ENCODE measurements around the gene COX5B. TPM values are rescaled to one million over a fixed set of nuclear protein-coding genes. Genes with fewer than 3 reads are reported as not detected.

The COX5B gene
- total RNA-seq, 1 experiment from 2014 or later: 310 TPM

DNA sequence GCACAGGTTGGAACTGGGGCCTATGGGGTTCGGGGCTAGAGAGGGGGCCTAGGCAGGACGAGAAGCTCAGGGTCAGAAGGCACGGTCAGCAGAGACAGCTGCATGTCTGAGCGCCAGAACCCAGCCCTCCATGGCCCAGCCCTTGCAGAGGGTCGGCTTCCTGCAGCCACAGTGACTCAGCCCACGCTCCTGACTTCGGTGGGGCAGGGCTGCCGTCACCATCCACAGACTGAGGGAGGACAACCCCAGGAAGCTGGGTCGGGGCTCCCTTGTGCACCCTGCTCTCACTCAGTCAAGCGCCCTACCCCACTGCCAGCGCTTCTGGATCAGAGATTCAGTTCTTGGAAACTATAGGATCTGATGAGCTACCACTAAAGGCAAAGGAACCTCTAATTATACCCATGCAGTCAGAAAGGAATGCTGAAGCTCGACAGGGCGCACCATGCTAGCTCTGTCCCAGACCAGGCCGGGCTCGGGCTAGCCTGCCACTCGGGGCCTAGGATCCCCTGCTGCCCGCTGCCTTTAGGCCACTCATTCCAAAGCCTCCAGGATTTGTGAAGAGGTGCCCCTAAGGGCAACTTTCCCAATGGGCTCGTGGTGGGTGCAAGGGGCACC is 15.0 kb downstream of the COX5B start:
- intact Hi-C loops (cut with micrococcal nuclease; ENCODE audit: unreplicated experiment): no loop called here
- H3K36me3 ChIP-seq (ENCODE audit: low read depth): peaks cover 5% of the 10 kb centered on the region; the same call in 1 of the 2 replicates
- peaks cover 29% of the 10 kb centered on the region for H3K79me2 ChIP-seq (ENCODE audit: low read depth)
- H3F3A ChIP-seq (ENCODE audit: insufficient read depth, low read depth): peaks cover 29% of the 10 kb centered on the region
- CTCF ChIA-PET: no interaction called here
- H3K9me3 ChIP-seq (ENCODE audit: insufficient read depth, low read depth): no peaks in the 10 kb centered on the region
- no TSS peak for BruUV-seq (replicated peaks)
- no peak overlapping the region for H3K4me3 ChIP-seq
- peaks cover 20% of the 10 kb centered on the region for H3K4me1 ChIP-seq (replicated peaks; ENCODE audit: insufficient read depth)
- POLR2A ChIA-PET (ENCODE audit: unreplicated experiment): no interaction called here
- H3K27me3 ChIP-seq (ENCODE audit: insufficient read depth, low read depth): no peaks in the 10 kb centered on the region
- H3K9me2 ChIP-seq (ENCODE audit: insufficient read depth): no peaks in the 10 kb centered on the region
- no peak overlapping the region for H3K4me2 ChIP-seq
- no peak overlapping the region for H2AFZ ChIP-seq
- peak in 1 of 2 experiments; percentile 30 for DNase-seq
- peaks cover 19% of the 10 kb centered on the region for H4K20me1 ChIP-seq (ENCODE audit: insufficient read depth)
- H3K27ac ChIP-seq: no peak overlapping the region
- TF ChIP-seq, protein P1, sequence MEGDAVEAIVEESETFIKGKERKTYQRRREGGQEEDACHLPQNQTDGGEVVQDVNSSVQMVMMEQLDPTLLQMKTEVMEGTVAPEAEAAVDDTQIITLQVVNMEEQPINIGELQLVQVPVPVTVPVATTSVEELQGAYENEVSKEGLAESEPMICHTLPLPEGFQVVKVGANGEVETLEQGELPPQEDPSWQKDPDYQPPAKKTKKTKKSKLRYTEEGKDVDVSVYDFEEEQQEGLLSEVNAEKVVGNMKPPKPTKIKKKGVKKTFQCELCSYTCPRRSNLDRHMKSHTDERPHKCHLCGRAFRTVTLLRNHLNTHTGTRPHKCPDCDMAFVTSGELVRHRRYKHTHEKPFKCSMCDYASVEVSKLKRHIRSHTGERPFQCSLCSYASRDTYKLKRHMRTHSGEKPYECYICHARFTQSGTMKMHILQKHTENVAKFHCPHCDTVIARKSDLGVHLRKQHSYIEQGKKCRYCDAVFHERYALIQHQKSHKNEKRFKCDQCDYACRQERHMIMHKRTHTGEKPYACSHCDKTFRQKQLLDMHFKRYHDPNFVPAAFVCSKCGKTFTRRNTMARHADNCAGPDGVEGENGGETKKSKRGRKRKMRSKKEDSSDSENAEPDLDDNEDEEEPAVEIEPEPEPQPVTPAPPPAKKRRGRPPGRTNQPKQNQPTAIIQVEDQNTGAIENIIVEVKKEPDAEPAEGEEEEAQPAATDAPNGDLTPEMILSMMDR (conservative IDR thresholded peaks at IDR 0.05): no peak
- TF ChIP-seq EZH2 (IDR thresholded peaks at IDR 0.05; ENCODE audit: low read depth): no peak

DNA sequence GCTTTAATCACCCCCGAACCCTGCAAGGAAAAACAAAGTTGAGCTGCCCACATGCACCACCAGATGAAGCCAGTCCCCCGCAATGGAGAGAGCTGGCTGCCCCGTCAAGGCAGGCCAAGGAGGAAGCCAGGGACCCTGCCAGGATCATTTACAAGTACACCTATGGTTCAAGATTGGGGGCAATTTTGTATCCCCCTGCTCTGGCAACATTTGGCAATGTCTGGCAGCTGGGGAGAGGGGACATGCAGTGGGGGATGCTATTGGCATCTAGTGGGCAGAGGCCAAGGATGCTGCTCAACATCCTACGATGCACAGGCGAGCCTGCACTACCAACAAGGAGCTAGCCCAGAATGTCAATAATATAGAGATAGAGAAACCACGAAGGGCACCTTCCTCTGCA is 16.1 kb downstream of the COX5B start:
- H3K36me3 ChIP-seq (ENCODE audit: low read depth): peaks cover 5% of the 10 kb centered on the region; the same call in 1 of the 2 replicates
- no peak overlapping the region for H2AFZ ChIP-seq
- peaks cover 19% of the 10 kb centered on the region for H4K20me1 ChIP-seq (ENCODE audit: insufficient read depth)
- H3K79me2 ChIP-seq (ENCODE audit: low read depth): peaks cover 29% of the 10 kb centered on the region
- peak overlapping the region; percentile 77; the same call in 1 of the 2 replicates for H3K27ac ChIP-seq
- H3K9me2 ChIP-seq (ENCODE audit: insufficient read depth): no peaks in the 10 kb centered on the region
- H3K4me3 ChIP-seq: peak overlapping the region; percentile 75; the same call in 1 of the 2 replicates
- ChIA-PET POLR2A (ENCODE audit: unreplicated experiment) (interaction anchor here (0.8 kb wide), 1 partner anchor 13 kb away, joined by 9 read pairs; no protein-coding TSS in a partner anchor), CTCF (interaction anchor here (0.6 to 3.2 kb wide), 3 partner anchors 12 to 33 kb away, joined by 3 to 13 read pairs (median 5); partner anchors contain the start of gene COX5B)
- TF ChIP-seq, protein P1 (conservative IDR thresholded peaks at IDR 0.05): no peak
- no peak for TF ChIP-seq EZH2 (IDR thresholded peaks at IDR 0.05; ENCODE audit: low read depth)
- peak in 1 of 2 experiments; percentile 5 for DNase-seq
- no peaks in the 10 kb centered on the region for H3K27me3 ChIP-seq (ENCODE audit: insufficient read depth, low read depth)
- H3K9me3 ChIP-seq (ENCODE audit: insufficient read depth, low read depth): no peaks in the 10 kb centered on the region
- H3F3A ChIP-seq (ENCODE audit: insufficient read depth, low read depth): peaks cover 29% of the 10 kb centered on the region
- BruUV-seq (replicated peaks): no TSS peak
- intact Hi-C loops (cut with micrococcal nuclease; ENCODE audit: unreplicated experiment): no loop called here
- peaks cover 20% of the 10 kb centered on the region for H3K4me1 ChIP-seq (replicated peaks; ENCODE audit: insufficient read depth)
- H3K4me2 ChIP-seq: peak overlapping the region; percentile 78

DNA sequence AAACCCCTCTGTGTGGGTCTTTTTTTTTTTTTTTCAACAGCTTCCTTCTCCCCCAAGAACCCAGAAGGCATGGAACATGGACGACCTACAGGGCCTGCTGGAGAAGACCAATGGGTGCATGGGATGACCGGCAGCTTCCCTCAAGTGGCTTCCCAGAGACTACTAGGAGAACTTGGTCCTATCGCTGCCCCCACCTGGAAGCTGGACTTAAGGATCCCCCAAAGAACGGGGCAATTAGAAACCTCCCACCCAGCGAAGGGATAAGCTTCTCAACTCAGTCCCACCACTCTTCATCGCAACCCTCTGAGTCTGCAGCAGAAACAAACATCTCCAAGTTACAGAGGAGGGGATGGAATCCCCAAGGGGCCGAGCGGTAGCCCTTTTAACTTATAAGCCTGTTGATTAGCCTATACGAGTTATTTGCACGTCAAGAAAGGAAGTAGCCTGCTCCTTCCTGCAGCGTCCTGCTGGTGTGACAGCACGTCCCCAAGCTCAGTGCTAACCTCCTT is 16.6 kb downstream of the COX5B start:
- Histone ChIP-seq H3K4me2 (peak overlapping the region; percentile 78), H3K36me3 (ENCODE audit: low read depth) (peaks cover 3% of the 10 kb centered on the region; the same call in 1 of the 2 replicates), H3K27ac (peak overlapping the region; percentile 77), H2AFZ (peak overlapping the region; percentile 72; the same call in 1 of the 2 replicates), H3K27me3 (ENCODE audit: insufficient read depth, low read depth) (no peaks in the 10 kb centered on the region), H3K4me1 (replicated peaks; ENCODE audit: insufficient read depth) (peaks cover 20% of the 10 kb centered on the region), H3K9me3 (ENCODE audit: insufficient read depth, low read depth) (no peaks in the 10 kb centered on the region), H3K79me2 (ENCODE audit: low read depth) (peaks cover 29% of the 10 kb centered on the region), H3K9me2 (ENCODE audit: insufficient read depth) (no peaks in the 10 kb centered on the region), H4K20me1 (ENCODE audit: insufficient read depth) (peaks cover 19% of the 10 kb centered on the region), H3K4me3 (peak overlapping the region; percentile 75), H3F3A (ENCODE audit: insufficient read depth, low read depth) (peaks cover 29% of the 10 kb centered on the region)
- peak in 1 of 2 experiments; percentile 31 for DNase-seq
- POLR2A ChIA-PET (ENCODE audit: unreplicated experiment): interaction anchor here (0.5 to 2.6 kb wide), 4 partner anchors 13 to 115 kb away, joined by 3 to 67 read pairs (median 6); partner anchors contain the start of gene COX5B
- no peak for TF ChIP-seq EZH2 (IDR thresholded peaks at IDR 0.05; ENCODE audit: low read depth)
- TF ChIP-seq, protein P1 (conservative IDR thresholded peaks at IDR 0.05): no peak
- intact Hi-C loops (cut with micrococcal nuclease; ENCODE audit: unreplicated experiment): no loop called here
- no TSS peak for BruUV-seq (replicated peaks)
- CTCF ChIA-PET: interaction anchor here (0.6 to 3.2 kb wide), 3 partner anchors 13 to 33 kb away, joined by 3 to 13 read pairs (median 5); partner anchors contain the start of gene COX5B
